Cardiac muscle cell (in vitro differentiated cells and primary cell): ENCODE measurements around the gene ST6GALNAC3. TPM values are rescaled to one million over a fixed set of nuclear protein-coding genes. Genes with fewer than 3 reads are reported as not detected.

Source experiments
- DNase-seq, 2 donors: peaks; one replicate each; pipeline versions ENCODE4 v3.0.0 to v3.0.0-alpha.2; 2010 to 2017; ENCODE audit warnings: low read depth in 1 of 2, low spot score in 1 of 2
- H3K27ac ChIP-seq: fragments of 200-600 bp; sonication (generic); 2 replicates; pipeline ENCODE4 v1.5.1; 2016
- H3K27me3 ChIP-seq: fragments of 200-600 bp; sonication (generic); 2 replicates; pipeline ENCODE4 v1.6.0; 2016; ENCODE audit warnings: control low read depth
- H3K36me3 ChIP-seq: fragments of 200-600 bp; sonication (generic); 2 replicates; pipeline ENCODE4 v1.5.1; 2016; ENCODE audit warnings: control low read depth
- H3K4me1 ChIP-seq: fragments of 200-600 bp; sonication (generic); 2 replicates; pipeline ENCODE4 v1.8.1; 2017; ENCODE audit warnings: low read depth, mild to moderate bottlenecking, mixed run types
- H3K4me3 ChIP-seq: fragments of 200-600 bp; sonication (generic); 2 replicates; pipeline ENCODE4 v1.5.1; 2016; ENCODE audit warnings: mild to moderate bottlenecking
- H3K9me3 ChIP-seq: fragments of 200-600 bp; sonication (generic); 2 replicates; pipeline ENCODE4 v1.5.1; 2017; ENCODE audit warnings: low read depth, mild to moderate bottlenecking, control low read depth
- CTCF ChIP-seq: IDR thresholded peaks from 2 replicates; pipeline ENCODE4 v1.5.1; 2012; ENCODE audit warnings: low read depth, mild to moderate bottlenecking, low read length
- polyA plus RNA-seq: library from polyadenylated mRNA; unstranded; fragments of >200 nt; fragmentation: Nextera tagmentation; extraction: Ambion mirVana; gene quantifications from 2 replicates; pipeline ENCODE4 v1.2.1, GENCODE V29; 2016
- total RNA-seq: library from RNA; depleted of rRNA; stranded (reverse); fragments of >200 nt; gene quantifications from 2 replicates; pipeline ENCODE4 v1.2.3, GENCODE V29; 2016

ST6GALNAC3 gene
- total and polyA plus RNA-seq, 2 experiments from 2014 or later, result 10.4 to 14.8 TPM

GRCh38 chr1:76450229-76450628, 375.7 kb downstream of the ST6GALNAC3 start:
- H3K4me1 ChIP-seq, result no peaks in the 10 kb centered on the region
- H3K27ac ChIP-seq, result no peak overlapping the region
- no peaks in the 10 kb centered on the region for H3K9me3 ChIP-seq
- DNase-seq, result no peak
- H3K36me3 ChIP-seq, result no peaks in the 10 kb centered on the region
- H3K4me3 ChIP-seq, result no peak overlapping the region
- no peaks in the 10 kb centered on the region for H3K27me3 ChIP-seq
- no peak for TF ChIP-seq CTCF

DNA sequence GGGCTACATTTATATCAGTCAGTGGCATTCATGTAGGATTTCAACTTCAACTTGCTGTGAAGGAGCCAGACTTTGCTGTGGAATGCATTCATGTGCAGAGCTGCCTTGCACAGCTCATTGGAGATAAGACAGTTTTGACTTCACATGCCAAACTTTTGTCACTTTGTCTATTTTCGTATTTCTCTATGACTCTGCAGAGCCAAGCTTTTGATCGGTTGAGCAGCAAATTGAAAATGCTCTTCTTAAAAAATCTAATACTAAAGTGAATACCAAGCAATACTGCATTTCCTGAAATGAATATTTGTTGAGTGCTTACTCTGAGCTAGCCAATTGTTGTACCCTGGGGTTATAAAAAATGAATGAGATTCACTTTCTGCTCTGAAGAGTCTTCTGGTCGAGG, 388.7 kb downstream of the ST6GALNAC3 start:
- Histone ChIP-seq H3K4me3 (no peak overlapping the region), H3K27me3 (no peaks in the 10 kb centered on the region), H3K36me3 (no peaks in the 10 kb centered on the region), H3K27ac (no peak overlapping the region), H3K9me3 (no peaks in the 10 kb centered on the region), H3K4me1 (peaks cover 6% of the 10 kb centered on the region)
- TF ChIP-seq CTCF, result no peak
- peak in 1 of 2 donors; percentile 23 for DNase-seq

- no peak for TF ChIP-seq CTCF
- no peak for DNase-seq
Measured at GRCh38 chr1:76463849-76464248, 389.3 kb downstream of the ST6GALNAC3 start.

GRCh38 chr1:76465030-76465429, 390.5 kb downstream of the ST6GALNAC3 start:
- Histone ChIP-seq H3K4me1 (peaks cover 7% of the 10 kb centered on the region), H3K4me3 (no peak overlapping the region), H3K27me3 (no peaks in the 10 kb centered on the region), H3K9me3 (no peaks in the 10 kb centered on the region), H3K27ac (no peak overlapping the region), H3K36me3 (no peaks in the 10 kb centered on the region)
- no peak for TF ChIP-seq CTCF
- DNase-seq, result no peak

More at GRCh38 chr1:76463849-76464248, 389.3 kb downstream of the ST6GALNAC3 start:
- H3K4me3 ChIP-seq, result no peak overlapping the region
- no peaks in the 10 kb centered on the region for H3K9me3 ChIP-seq
- H3K36me3 ChIP-seq, result no peaks in the 10 kb centered on the region
- H3K4me1 ChIP-seq, result peaks cover 7% of the 10 kb centered on the region
- no peak overlapping the region for H3K27ac ChIP-seq
- H3K27me3 ChIP-seq, result no peaks in the 10 kb centered on the region

GRCh38 chr1:76470166-76470565, 395.6 kb downstream of the ST6GALNAC3 start:
- Histone ChIP-seq H3K9me3 (no peaks in the 10 kb centered on the region), H3K4me3 (no peak overlapping the region), H3K27me3 (no peaks in the 10 kb centered on the region), H3K27ac (no peak overlapping the region), H3K4me1 (peaks cover 5% of the 10 kb centered on the region), H3K36me3 (no peaks in the 10 kb centered on the region)
- no peak for DNase-seq
- TF ChIP-seq CTCF, result no peak

- H3K4me3 ChIP-seq, result no peak overlapping the region
- DNase-seq, result no peak
Measured at GRCh38 chr1:76471536-76471935, 397.0 kb downstream of the ST6GALNAC3 start.

More at GRCh38 chr1:76471536-76471935, 397.0 kb downstream of the ST6GALNAC3 start:
- Histone ChIP-seq H3K27me3 (no peaks in the 10 kb centered on the region), H3K4me1 (peaks cover 5% of the 10 kb centered on the region), H3K27ac (no peak overlapping the region), H3K9me3 (no peaks in the 10 kb centered on the region), H3K36me3 (no peaks in the 10 kb centered on the region)
- no peak for TF ChIP-seq CTCF
